SK-N-SH (cell line): ENCODE data around the gene ADCY7.

Experiments used
- CHD2 ChIP-seq: fragments of 150-350 bp; IDR thresholded peaks from 2 replicates; pipeline ENCODE4 v1.6.1; 2018; ENCODE audit warnings: low read length; ENCODE audit not compliant: partially characterized antibody
- ELF1 ChIP-seq: IDR thresholded peaks from 2 replicates; pipeline ENCODE4 v1.4.0; 2012
- EP300 ChIP-seq, 2 experiments: IDR thresholded peaks; 2 replicates each; pipeline versions ENCODE4 v1.4.0 to v1.6.1; 2012; ENCODE audit warnings: borderline replicate concordance in 1 of 2, low read depth in 1 of 2, low read length in 1 of 2
- EZH2phosphoT487 ChIP-seq: fragments of 200-600 bp; sonication (generic); IDR thresholded peaks from 2 replicates; pipeline ENCODE4 v1.6.1; 2017; ENCODE audit warnings: low read depth, mixed run types, mild to moderate bottlenecking, antibody characterized with exemption, moderate library complexity, borderline replicate concordance
- FOXJ3 ChIP-seq: sonication (generic); formaldehyde crosslinking; IDR thresholded peaks from 2 replicates; pipeline ENCODE4 v1.5.1; 2020; ENCODE audit warnings: mild to moderate bottlenecking, missing genetic modification reagents
- GATA2 ChIP-seq: sonication (generic); formaldehyde crosslinking; IDR thresholded peaks from 2 replicates; pipeline ENCODE4 v1.5.0; 2020; ENCODE audit warnings: mild to moderate bottlenecking, missing genetic modification reagents
- POLR2AphosphoS5 ChIP-seq: IDR thresholded peaks from 2 replicates; pipeline ENCODE4 v1.6.1; 2012; ENCODE audit warnings: low read depth, low read length
- SIN3A ChIP-seq: IDR thresholded peaks from 2 replicates; pipeline ENCODE4 v1.6.1; 2012; ENCODE audit warnings: low read depth, mild to moderate bottlenecking, low read length, moderate library complexity, borderline replicate concordance
- TCF12 ChIP-seq: IDR thresholded peaks from 2 replicates; pipeline ENCODE4 v1.4.0; 2012
- USF2 ChIP-seq: fragments of 150-350 bp; IDR thresholded peaks from 2 replicates; pipeline ENCODE4 v1.6.1; 2017; ENCODE audit warnings: antibody characterized with exemption, low read length, low read depth, borderline replicate concordance
- YY1 ChIP-seq: IDR thresholded peaks from 2 replicates; pipeline ENCODE4 v1.4.0; 2012; ENCODE audit warnings: low read depth, mild to moderate bottlenecking
- TF ChIP-seq, protein P1 (sequence below): IDR thresholded peaks from 2 replicates; pipeline ENCODE4 v1.4.0; 2012; ENCODE audit warnings: low read depth
- TF ChIP-seq, protein P2 (sequence below): fragments of 200-600 bp; sonication (generic); IDR thresholded peaks from 2 replicates; pipeline ENCODE4 v1.6.1; 2017; ENCODE audit warnings: antibody characterized with exemption, mild to moderate bottlenecking, moderate library complexity
- TF ChIP-seq, protein P3 (sequence below): fragments of 150-350 bp; IDR thresholded peaks from 2 replicates; pipeline ENCODE4 v1.6.1; 2016; ENCODE audit warnings: mild to moderate bottlenecking, low read depth, low read length

DNA sequence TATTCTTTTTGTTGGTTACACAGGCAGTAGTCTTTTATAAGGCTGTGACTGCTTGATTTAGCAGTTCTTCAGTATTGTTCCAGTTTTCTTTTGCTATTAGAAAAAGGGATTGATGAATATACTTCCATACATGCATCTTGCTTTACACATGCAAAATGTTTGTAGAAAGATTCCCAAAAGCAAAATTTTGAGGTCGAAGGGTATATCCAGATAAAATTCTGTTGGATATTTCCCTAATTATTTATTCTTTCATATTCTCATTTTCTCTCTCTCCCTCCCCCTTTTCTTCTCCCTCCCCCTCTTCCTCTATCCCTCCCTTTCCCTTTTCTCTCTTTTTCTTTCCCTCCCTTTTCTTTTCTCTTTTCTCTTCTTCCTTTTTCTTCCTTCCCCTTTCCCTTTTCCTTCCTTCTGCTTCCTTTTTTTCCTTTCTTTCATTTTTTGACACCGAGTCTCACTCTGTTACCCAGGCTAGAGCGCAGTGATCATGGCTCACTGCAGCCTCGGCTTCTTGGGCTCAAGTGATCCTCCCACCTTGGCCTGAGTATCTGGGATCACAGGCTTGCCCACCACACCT is 46.9 kb upstream of the ADCY7 start:
- TF ChIP-seq, protein P1, sequence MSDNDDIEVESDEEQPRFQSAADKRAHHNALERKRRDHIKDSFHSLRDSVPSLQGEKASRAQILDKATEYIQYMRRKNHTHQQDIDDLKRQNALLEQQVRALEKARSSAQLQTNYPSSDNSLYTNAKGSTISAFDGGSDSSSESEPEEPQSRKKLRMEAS = no peak
- TF ChIP-seq, protein P2, sequence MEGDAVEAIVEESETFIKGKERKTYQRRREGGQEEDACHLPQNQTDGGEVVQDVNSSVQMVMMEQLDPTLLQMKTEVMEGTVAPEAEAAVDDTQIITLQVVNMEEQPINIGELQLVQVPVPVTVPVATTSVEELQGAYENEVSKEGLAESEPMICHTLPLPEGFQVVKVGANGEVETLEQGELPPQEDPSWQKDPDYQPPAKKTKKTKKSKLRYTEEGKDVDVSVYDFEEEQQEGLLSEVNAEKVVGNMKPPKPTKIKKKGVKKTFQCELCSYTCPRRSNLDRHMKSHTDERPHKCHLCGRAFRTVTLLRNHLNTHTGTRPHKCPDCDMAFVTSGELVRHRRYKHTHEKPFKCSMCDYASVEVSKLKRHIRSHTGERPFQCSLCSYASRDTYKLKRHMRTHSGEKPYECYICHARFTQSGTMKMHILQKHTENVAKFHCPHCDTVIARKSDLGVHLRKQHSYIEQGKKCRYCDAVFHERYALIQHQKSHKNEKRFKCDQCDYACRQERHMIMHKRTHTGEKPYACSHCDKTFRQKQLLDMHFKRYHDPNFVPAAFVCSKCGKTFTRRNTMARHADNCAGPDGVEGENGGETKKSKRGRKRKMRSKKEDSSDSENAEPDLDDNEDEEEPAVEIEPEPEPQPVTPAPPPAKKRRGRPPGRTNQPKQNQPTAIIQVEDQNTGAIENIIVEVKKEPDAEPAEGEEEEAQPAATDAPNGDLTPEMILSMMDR = no peak
- no peak for TF ChIP-seq GATA2 (CRISPR knock-in tag)
- no peak for TF ChIP-seq EP300 (IDR thresholded peaks at IDR 0.05; ENCODE audit: borderline replicate concordance in 1 of 2, low read depth in 1 of 2, low read length in 1 of 2)
- no peak for TF ChIP-seq YY1
- TF ChIP-seq ELF1 = no peak
- no peak for TF ChIP-seq TCF12
- no peak for TF ChIP-seq CHD2
- TF ChIP-seq, protein P3, sequence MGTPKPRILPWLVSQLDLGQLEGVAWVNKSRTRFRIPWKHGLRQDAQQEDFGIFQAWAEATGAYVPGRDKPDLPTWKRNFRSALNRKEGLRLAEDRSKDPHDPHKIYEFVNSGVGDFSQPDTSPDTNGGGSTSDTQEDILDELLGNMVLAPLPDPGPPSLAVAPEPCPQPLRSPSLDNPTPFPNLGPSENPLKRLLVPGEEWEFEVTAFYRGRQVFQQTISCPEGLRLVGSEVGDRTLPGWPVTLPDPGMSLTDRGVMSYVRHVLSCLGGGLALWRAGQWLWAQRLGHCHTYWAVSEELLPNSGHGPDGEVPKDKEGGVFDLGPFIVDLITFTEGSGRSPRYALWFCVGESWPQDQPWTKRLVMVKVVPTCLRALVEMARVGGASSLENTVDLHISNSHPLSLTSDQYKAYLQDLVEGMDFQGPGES = no peak
- no peak for TF ChIP-seq USF2
- TF ChIP-seq EZH2phosphoT487 = no peak
- TF ChIP-seq FOXJ3 (CRISPR knock-in tag) = no peak
- no peak for TF ChIP-seq POLR2AphosphoS5
- TF ChIP-seq SIN3A = no peak
